ENCODE measurements around the gene IL6ST.
"Not testable (repeated sequence)": the region's sequence is repeated elsewhere in the genome, so short reads cannot be mapped to it uniquely, and the experiment has no call there.

IL6ST gene

DNA sequence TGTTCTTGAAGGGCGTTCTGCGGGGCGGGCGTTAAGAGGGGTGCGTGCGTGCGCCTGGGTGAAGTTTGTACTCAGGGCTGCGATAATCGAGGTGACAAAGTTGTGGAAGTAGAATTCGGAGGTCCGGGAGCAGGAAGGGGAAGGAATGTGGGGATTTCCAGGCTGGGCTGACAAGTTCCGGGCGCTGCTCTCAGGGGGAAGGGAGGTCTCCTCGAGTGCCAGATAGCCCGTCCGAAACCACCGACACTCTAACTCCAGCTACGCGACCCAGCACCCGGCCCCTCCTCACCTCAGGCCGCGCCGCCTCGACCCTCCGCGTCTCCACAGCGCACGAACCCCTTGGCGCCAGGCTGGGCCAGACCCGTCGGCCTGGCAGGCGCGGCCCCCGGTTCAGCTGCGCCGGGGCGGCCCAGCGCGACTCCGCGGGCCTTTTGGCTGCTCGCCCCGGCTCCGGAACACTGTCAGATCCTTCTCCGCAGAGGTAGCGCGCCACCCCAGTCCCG is at the start of gene IL6ST:
TSS of gene IL6ST (minus strand) at position 469 of the 503 bp plus-strand sequence. CDS start 18,685 bp downstream, outside the sequence.
- no peak for DNase-seq (ENCODE audit: extremely low read depth in 1 of 2, low read depth in 1 of 2)

DNA sequence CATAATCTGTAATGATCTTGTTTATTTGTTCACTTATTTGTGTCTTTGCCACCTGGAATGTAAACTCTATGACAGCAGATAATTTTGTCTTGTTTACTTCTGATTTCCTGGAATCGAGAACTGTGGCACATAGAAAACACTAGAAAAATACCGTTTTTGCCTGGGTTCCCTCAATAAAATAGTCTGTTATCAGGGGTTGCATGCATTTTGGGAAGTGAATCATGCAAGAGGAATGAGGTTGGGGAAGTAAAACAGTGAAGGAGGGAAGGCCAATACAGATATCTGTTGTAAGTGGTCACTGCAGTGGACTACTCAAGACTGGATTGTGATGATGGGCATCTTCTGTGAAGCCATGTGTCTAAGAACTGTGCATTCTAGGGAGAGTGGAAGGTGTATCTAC is 45.2 kb upstream of the IL6ST start:
- DNase-seq (ENCODE audit: extremely low read depth in 1 of 2, low read depth in 1 of 2): no peak

DNA sequence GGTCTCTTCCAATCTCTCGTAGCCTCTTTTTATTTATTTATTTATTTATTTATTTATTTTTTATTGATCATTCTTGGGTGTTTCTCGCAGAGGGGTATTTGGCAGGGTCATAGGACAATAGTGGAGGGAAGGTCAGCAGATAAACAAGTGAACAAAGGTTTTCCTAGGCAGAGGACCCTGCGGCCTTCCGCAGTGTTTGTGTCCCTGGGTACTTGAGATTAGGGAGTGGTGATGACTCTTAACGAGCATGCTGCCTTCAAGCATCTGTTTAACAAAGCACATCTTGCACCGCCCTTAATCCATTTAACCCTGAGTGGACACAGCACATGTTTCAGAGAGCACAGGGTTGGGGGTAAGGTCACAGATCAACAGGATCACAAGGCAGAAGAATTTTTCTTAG is 43.4 kb upstream of the IL6ST start:
- DNase-seq (ENCODE audit: extremely low read depth in 1 of 2, low read depth in 1 of 2): not testable (repeated sequence)

GRCh38 chr5:56037531-56038010 is 42.8 kb upstream of the IL6ST start:
- no peak for DNase-seq (ENCODE audit: extremely low read depth in 1 of 2, low read depth in 1 of 2)

DNA sequence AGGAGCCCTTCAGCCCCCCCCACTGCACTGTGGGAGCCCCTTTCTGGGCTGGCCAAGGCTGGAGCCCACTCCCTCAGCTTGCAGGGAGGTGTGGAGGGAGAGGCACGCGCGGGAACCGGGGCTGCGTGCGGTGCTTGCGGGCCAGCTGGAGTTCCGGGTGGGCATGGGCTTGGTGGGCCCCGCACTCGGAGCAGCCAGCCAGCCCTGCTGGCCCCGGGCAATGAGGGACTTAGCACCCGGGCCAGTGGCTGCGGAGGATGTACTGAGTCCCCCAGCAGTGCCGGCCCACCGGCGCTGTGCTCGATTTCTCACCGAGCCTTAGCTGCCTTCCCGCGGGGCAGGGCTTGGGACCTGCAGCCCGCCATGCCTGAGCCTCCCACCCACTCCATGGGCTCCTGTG is 40.6 kb upstream of the IL6ST start:
- DNase-seq (ENCODE audit: extremely low read depth in 1 of 2, low read depth in 1 of 2): not testable (repeated sequence)

- DNase-seq (ENCODE audit: extremely low read depth in 1 of 2, low read depth in 1 of 2): not testable (repeated sequence)
Observed at GRCh38 chr5:56029871-56030630, 35.3 kb upstream of the IL6ST start.

- no peak for DNase-seq (ENCODE audit: extremely low read depth in 1 of 2, low read depth in 1 of 2)
Observed at GRCh38 chr5:56029457-56029856, 34.7 kb upstream of the IL6ST start.

DNA sequence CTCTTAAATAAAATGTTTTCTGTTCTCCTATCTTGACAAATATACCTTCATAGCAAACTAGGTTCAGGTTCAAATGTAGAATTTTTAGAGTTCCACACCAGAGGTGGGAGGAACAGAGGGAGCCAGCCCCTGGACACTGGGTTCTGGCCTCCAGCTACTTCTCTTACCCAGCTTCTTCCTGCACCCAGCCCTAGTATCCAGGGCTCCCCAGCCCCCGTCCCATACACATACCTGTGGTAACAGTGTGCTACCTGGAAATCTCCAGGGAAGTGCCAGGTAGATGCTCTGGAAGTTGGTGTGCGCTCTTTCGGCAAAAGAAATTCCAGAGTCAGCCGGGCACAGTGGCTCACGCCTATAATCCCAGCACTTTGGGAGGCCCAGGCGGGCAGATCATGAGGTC is 33.9 kb upstream of the IL6ST start:
- DNase-seq (ENCODE audit: extremely low read depth in 1 of 2, low read depth in 1 of 2): no peak

DNA sequence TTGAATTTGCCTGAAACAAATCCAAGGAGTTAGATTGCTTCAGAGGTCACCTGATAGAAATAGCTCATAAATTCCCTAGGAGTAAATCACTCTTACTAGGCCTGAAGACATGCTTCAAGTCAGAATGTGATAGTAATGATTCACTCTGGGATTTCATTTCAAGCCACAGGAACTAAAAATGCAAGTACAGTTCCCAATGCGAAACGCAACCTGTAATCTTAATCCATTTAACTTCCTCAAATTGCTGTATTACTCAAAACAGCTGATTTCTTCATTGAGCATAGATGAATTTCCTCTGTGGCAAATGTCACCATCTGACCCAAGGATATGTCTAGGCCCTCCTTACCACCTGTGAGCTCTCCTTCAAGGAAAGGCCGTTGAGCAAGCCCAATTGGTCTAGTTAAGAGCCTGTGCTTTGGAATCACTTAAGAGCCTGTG is 32.1 kb upstream of the IL6ST start:
- DNase-seq (ENCODE audit: extremely low read depth in 1 of 2, low read depth in 1 of 2): no peak

DNA sequence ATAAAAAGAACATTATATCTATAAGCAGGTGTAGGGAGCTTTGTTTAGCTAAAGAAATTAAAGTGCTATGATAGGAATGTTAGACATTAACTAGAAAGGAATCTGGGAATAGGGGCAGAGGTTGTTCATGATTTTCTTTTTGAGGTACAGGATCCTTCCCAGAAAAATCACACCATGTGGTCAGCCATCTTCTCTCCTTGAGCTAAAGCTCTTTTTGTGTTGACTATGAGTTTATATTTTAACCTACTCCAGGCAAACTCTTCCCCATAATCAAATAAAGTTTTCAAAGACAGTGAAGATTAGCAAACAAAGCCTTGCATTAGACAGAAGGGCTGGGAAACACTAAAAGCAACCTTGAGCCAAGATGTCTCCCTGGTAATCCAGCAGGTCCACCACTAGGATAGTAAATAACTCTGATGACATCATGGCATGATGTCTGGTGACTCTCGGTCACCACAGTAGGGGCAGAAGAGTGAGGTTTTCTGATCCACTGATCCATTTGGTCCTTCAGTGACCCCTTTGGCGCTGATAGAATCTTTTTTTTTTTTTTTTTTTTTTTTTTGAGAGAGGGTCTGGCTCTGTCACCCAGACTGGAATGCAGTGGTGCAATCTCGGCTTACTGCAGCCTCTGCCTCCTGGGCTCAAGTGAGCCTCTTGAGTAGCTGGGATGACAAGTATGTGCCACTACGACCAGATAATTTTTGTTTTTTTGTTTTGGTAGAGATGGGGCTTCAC is 30.6 kb upstream of the IL6ST start:
- DNase-seq (ENCODE audit: extremely low read depth in 1 of 2, low read depth in 1 of 2): no peak

DNA sequence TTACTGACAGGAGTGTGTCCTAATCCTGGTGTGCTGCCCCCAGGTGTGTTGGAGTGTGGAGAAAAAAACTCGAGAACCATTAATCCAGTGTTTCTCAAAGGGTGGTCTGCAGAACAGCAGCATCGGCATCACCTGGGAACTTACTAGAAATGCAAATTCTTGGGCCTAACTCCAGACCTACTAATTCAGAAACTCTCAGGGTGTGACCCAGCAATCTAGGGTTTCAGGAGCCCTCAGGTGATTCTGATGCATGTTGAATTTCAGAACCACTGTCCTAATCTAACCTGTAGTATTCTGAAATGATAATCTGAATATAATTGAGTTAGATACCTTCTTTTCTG is 30.0 kb upstream of the IL6ST start:
- no peak for DNase-seq (ENCODE audit: extremely low read depth in 1 of 2, low read depth in 1 of 2)

DNA sequence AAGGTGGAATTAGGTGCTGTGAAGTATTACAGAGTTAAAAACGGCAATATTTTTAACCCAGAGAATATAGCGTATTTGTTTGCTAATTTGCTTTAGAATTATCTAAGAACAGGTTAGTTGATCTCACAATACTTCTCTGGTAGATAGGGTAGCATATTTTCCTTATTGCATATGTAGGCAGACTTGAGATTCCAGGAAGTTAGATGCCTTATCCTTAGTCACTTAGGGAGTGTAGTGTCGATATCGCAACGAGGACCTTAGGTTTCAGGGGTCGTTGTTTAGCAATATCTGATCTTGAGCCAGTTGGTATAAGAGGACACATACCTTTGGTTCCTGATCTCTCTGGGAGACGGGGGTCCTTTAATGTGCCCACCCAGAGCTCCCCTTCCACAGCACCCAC is 28.5 kb upstream of the IL6ST start:
- no peak for DNase-seq (ENCODE audit: extremely low read depth in 1 of 2, low read depth in 1 of 2)

- no peak for DNase-seq (ENCODE audit: extremely low read depth in 1 of 2, low read depth in 1 of 2)
Observed at GRCh38 chr5:56019306-56020272, 24.8 kb upstream of the IL6ST start.

GRCh38 chr5:56018832-56019231 is 24.1 kb upstream of the IL6ST start:
- no peak for DNase-seq (ENCODE audit: extremely low read depth in 1 of 2, low read depth in 1 of 2)

DNA sequence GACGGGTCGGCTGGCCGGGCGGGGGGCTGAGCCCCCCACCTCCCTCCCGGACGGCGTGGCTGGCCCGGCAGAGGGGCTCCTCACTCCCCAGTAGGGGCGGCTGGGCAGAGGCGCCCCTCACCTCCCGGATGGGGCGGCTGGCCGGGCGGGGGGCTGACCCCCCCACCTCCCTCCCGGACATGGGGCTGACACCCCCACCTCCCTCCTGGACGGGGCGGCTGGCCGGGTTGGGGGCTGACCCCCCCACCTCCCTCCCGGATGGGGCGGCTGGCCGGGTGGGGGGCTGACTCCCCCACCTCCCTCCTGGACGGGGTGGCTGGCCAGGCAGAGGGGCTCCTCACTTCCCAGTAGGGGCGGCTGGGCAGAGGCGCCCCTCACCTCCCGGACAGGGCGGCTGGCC is 19.9 kb upstream of the IL6ST start:
- not testable (repeated sequence) for DNase-seq (ENCODE audit: extremely low read depth in 1 of 2, low read depth in 1 of 2)

GRCh38 chr5:56013939-56014338 is 19.2 kb upstream of the IL6ST start:
- not testable (repeated sequence) for DNase-seq (ENCODE audit: extremely low read depth in 1 of 2, low read depth in 1 of 2)

DNA sequence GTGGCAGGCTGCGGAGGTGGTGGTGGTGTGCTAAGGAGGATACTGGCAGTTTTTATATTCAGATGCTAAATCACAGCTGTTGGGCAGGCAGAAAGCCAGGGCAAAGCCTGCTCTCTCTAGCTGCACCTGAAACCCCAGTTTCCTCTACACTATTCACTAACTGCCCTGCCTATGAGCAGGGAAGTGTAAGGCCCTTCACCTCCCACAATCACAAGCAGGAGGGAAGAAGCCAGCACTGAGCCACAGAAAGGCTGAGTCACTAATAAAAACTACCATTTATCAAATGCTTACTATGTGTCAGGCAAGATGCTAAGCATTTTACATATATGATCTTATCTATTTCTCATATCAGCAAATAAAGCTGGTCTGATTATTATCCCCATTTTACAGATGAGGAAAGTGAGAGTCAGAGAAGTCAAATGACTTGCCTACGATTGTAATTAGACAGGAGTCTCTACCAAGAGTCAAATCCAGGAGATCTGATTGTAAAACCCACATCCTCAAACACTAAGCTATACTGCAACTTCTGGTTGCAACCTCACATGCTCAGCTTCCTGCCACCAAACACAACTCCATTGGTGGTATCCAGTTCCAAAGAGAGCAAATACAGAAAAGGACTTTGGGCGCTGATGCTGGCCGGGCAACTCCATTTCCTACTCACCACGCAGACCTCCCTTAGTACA is 17.7 kb upstream of the IL6ST start:
- no peak for DNase-seq (ENCODE audit: extremely low read depth in 1 of 2, low read depth in 1 of 2)

GRCh38 chr5:56011835-56012234 is 17.1 kb upstream of the IL6ST start:
- DNase-seq (ENCODE audit: extremely low read depth in 1 of 2, low read depth in 1 of 2): no peak

GRCh38 chr5:56010431-56010830 is 15.7 kb upstream of the IL6ST start:
- DNase-seq (ENCODE audit: extremely low read depth in 1 of 2, low read depth in 1 of 2): no peak

- DNase-seq (ENCODE audit: extremely low read depth in 1 of 2, low read depth in 1 of 2): no peak
Observed at GRCh38 chr5:56006600-56006999, 11.8 kb upstream of the IL6ST start.
